Renal pelvis (tissue), 4 donors: ENCODE results near the gene NUDT14. TPM values are rescaled to one million over a fixed set of nuclear protein-coding genes. Genes with fewer than 3 reads are reported as not detected.

ENCODE experiments used
- DNase-seq: peaks from one replicate; pipeline ENCODE4 v3.0.0-alpha.2; 2013
- polyA plus RNA-seq, 3 donors: library from polyadenylated mRNA; unstranded; fragments of 120-200 nt; gene quantifications; one replicate each; pipeline ENCODE4 v1.2.1, GENCODE V29; 2013; ENCODE audit not compliant: insufficient read length in 3 of 3

Gene NUDT14
- polyA plus RNA-seq, 3 donors = 36.6 to 44.0 (median 38.1) TPM

DNA sequence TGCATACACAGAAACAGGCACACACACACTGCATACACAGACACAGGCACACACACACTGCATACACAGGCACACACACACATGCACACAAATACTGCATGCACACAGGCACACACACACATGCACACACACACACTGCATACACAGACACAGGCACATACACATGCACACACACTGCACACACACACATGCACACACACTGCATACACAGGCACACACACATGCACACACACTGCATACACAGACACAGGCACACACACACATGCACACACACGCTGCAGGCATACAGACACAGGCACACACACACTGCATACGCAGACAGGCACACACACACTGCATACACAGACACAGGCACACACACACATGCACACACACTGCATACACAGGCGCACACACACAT is 34.5 kb upstream of the NUDT14 start:
- no peak for DNase-seq

DNA sequence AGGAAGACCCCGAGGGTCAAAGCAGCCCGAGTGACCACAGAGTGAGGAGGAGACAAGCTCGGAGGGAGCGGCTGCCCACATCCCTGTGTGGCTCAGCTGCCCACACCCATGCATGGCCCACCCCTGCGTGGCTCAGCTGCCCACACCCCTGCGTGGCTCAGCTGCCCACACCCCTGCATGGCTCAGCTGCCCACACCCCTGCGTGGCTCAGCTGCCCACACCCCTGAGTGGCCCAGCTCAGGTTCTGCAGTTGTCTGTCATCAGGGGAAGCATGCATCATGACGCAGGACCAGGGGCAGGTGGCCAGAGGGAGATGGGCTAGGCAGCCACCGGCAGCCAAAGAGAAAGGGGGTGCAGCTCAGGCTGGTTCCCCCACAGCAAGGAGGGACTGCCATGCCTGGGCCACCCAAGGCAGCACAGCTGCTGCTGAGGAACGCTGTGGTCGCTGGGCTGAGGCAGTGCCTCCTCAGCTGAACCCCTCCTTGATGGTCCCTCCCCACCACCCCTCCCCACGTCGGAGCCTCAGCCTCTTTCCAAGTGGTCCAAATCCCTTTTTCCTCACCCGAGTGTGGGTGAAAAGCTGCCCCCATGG is 33.3 kb upstream of the NUDT14 start:
- no peak for DNase-seq

DNA sequence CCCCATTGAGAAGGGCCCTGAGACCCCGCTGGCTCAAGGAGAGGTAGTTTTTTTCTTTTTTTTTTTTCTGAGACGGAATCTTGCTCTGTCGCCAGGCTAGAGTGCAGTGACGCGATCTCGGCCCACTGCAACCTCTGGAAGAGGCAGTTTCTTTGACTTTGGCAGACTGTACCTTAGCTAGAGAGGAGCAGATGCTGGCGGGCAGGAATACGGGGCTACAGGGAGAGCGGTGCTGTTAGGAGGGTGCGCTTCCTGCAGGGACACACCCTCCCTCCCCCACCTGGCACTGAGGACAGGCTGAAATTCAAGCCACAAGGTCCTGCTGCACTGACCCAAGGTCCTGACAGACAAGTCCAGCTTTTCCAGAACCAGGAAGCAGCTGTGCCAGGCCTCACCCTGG is 32.2 kb upstream of the NUDT14 start:
- DNase-seq = no peak

DNA sequence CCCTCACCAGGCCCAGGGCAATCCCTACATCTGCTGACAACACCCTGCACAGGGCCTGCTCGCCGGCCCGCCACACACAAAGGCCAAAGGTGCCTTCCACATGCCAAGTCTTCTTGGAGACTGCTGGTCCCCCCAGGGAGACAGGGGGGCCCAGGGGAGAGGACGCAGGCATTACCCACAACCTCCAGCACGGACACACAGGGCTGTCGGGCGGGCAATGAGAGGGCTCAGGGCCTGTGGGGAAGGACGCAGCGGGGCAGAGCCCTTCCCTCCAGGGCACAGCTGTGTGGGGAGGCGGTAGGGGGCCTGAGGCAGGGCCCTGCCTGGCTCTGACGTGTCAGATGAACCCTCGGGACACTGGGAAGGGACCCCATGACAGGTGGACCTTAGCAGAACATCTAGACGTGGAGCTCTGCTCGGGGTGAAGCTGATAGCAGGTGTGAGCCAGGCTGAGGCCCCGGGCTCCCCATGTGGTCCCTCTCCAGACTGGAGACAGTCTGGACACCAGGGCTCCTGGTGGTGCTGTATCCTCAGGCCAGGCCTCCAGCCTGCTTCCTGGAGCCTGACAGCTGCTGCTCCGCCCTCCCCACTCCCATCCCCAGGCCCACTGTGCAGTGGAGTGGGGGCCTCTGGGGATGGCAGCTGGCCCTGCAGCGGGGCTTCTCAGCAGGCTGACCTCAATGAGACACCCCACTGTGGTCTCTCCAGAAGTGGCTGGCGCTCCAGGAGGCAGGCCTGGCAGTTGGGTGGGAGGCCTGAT is 31.6 kb upstream of the NUDT14 start:
- no peak for DNase-seq

DNA sequence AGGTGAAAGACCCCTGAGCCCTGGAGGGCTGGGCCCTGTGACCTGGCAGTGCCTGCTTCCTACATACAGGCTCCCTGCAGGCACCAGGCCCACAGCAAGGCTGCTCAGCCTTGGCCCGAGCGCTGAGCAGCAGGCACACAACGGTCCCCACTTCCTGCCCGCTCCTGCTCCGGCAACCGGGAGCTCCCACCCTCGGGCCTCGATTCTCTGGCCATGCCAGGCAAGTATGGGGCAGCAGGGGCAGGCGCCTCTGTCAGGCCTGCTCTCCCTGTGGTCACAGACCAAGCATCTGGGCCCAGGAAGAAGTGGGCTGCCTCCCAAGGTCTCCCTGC is 30.6 kb upstream of the NUDT14 start:
- DNase-seq = no peak

DNA sequence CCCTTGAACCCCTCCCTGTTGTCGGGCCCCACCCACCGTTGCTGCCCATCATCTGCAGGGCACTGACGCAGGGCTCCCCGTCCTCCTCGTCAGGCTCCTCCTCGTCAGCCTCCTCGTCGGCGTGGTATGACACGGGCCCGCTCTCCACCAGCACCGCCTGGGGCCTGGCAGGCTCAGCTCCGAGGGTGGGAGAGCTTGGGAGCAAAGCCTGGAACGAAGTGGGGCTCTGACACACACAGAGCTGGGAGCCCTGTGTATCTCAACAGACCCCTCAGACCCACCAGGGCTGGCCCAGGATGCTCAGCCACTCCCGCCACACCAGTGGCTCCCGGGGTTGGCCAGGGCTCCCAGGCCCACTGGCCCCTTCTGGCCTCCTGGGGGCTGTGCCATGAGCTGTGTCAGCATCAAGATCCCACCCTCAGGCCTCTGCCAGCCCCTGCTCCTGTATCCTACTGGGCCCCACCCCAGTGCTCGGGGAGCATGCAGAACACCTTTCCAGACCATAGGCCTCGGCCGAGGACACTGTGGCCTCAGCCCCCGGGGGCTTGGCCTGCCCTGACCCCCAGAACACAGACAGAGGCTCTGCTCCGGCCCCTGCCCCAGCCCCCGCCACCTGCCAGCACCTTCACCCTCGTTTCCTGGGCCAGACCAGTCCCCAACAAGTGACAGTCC is 30.1 kb upstream of the NUDT14 start:
- DNase-seq = no peak

DNA sequence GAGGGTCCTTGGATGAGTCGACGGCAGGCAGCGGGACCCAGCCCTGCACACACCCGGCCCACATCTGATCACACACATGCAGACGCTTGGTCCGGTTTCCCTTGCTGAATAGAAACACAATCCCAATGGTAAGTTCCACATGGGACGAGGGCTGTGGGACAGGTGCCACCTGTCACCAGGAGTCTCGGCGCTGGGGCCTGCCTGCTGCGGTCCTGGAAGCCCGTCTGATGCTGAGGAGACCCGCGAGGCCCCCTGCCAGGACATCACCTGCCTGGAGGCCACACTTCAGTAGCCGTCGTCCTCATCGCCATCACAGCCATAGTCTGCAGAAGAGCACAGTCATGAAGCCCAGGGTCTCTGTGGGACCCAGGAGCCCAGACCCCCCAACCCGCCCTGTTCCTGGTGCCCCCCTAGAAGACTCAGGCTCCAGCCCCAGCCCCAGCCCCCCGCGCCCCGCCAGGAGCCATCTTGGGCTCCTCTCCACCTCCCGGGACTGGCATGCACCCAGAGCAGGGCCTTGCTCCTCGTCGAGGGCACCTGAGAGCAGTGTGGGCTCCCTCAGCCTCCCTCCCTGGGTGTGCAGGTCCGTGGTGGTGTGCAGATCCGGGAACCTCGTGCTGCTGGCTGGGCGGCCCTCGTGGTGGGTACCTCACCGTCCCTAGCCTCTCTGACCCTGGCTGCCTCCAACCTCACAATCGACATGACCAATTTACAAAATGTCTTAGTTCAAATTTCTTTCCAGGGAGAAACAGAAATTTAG is 29.3 kb upstream of the NUDT14 start:
- no peak for DNase-seq

DNA sequence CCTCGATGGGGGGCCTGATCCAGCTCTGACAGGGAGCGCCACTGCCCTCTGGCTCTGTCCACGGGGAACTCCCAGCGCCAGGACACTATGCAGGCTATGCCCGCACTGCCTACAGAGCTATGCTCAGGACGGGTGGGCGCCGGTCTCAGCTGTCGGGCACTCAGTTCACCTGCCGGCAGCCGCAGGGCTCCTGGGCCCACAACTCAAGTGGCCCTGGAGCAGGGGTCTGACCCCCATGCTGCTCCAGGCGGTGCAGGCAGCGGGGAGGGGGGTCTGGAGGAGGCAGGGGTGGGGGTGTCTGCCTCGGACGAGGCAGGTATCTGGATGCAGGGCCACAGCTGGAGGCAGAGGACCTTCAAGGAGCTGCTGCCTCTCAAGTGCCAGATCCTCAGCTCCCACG is 28.5 kb upstream of the NUDT14 start:
- no peak for DNase-seq

DNA sequence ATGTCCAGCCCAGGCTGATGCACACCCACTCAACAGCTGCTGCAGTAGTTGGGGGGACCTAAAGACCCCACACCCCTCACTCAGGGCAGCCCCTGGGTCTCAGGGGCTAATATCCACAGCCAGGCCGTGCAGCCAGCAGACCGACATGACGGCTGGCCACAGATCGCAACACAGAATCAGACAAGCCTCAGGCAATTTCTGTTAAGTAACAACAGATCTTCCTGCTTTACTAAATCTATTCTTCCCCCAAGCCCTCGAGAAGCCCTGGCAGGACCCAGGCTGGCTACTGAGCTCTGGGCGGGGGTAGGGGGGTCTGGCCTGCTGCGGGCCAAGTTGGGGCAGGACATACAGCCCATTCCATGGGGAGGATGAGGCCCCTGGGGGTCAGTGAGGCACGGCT is 28.0 kb upstream of the NUDT14 start:
- DNase-seq = no peak

DNA sequence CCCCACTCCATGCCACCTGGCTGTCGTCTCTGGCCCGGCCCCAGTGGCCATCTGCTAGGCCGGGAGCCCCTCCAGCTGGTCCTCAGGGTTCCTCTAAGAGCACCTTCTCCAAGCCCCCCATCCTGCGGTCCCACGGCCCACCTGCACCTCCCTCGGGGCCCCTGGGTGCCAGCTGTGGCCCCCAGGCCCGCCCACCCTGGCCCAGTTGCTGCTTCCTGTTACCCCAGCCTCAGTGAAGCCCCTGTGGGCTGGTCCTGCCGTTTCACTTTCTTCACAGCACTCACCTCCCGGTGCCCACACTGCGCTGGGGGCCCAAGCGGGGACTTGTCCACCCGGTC is 27.6 kb upstream of the NUDT14 start:
- DNase-seq = no peak

DNA sequence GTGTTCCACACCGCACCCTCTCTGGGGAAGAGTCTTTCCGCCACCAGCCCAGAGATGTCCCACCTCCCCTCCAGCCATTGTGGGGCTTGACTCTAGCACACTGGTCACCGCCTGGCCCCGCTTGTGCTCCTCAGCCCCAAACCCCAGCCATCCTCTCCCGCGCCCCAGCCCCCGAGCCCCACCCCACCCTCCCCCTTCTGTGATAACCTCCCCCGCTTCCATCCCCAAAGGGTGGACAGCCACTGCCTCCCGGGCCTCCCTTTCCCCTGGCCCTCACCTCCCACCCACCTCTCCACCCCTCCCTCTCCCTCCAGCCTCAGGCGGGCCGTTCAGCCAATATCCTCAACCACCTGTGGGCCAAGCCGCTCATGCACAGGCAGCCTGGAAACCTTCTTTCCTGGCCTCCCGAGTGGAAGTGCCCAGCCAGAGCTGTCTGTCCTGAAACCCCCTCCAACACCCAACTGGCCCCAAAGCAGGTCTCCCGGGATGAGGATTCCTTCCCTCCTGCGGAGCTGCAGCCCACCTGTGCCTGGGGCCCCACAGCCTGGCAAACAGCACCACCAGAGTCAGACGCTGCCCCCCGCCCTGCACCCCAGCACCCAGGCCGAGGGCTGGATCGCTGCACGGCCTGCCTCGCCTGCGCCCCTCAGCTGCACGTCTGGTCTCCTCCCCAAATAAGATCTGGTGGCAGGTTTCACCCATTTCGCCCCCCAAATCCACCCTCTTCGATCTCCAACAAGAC is 27.1 kb upstream of the NUDT14 start:
- DNase-seq = no peak

DNA sequence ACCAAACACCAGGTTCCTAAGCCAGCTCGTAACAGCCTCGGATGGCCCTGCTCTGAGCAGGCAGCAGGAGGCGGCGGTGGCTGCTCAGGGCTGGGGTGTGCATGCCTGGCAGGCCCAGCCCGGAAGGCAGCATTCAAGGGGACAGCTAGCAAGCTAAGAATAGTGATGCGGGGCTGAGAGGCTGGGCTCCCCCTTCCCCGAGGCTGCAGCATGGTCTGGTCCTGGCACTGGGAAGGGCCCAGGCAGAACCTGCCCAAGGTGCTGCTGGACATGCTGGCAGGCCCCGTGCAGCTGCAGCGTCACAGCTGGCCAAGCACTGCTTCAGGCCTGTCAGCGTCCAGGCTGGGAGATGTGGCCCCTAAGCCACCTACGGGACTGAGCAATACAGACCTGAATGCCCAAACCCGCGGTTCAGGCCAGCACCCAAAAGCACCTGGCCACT is 26.4 kb upstream of the NUDT14 start:
- no peak for DNase-seq

DNA sequence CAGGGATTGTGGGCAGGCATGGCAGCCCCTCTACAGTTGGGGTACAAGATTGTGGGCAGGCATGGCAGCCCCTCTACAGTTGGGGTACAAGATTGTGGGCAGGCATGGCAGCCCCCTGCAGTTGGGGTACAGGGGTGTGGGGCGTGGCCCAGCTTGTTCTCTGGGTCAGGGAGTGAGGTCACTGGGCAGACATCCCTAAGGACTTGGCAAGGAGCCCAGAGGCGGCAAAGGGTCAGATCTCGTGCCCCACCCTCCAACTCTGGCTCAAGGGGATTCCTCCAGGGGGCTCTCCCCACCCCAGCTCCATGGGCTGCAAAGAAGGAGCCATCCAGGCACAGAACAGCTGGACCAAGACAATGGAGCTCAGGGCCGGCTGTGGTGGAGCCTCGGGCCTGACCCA is 25.8 kb upstream of the NUDT14 start:
- DNase-seq = no peak

DNA sequence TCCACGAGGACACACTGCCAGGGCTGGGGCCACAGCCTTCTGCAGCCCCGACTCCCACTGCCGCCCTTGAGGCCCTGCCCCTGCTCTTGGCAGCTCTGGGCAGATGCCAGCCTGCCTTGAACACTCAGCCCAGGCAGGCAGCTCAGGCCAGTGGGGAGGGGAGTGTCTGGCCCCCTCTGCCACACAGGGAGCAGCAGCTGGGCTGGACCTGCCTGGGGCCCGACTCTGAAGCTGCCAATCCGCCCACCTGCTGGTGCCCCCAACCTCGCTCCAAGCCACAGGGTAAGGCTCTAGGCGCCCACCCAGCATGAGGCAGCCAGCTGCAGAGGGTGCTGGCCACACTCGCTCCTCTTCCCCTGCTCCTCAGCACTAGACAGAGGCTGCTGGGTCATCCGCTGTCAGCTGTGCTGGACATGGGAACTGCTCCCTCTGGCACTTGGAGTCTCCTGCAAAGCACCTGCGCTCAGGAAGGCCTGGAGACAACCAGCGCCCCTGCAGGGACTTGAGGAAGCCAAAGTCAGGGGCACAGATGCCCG is 24.6 kb upstream of the NUDT14 start:
- DNase-seq = no peak

DNA sequence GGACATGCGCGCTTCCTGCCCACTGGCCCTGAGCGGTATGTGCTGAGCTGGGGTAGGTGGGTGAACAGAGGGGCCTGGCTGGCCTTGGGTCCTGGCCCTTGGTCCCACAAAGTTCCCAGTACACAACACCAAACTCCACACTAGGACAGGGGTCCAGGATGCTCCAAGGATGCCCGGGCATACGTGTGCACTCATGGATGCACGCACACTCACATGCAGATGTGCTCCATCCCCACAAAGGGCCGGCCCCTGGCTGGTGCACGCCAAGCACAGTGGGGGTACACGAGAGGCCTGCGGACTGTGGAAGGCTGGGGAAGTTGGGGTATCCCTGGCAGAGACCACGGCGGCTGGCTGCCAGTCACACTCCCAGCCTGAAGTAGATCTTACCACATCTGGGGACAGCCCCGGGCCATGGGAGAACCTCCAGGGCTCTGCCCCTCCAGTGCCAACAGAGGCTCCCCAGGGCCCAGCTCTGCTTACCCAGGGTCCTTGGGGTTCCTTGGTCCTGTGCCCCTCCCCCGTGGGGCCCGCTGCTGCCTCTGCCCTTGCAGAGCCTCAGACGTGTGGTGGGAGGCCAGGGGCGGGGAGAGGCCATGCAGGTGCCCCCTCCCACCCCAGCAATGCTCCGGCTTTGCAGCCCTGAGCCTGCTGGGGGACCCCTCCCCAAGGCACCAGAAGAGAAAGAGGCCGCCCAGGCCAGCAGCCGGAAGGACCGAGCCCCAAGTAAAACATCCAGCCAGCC is 24.0 kb upstream of the NUDT14 start:
- no peak for DNase-seq

DNA sequence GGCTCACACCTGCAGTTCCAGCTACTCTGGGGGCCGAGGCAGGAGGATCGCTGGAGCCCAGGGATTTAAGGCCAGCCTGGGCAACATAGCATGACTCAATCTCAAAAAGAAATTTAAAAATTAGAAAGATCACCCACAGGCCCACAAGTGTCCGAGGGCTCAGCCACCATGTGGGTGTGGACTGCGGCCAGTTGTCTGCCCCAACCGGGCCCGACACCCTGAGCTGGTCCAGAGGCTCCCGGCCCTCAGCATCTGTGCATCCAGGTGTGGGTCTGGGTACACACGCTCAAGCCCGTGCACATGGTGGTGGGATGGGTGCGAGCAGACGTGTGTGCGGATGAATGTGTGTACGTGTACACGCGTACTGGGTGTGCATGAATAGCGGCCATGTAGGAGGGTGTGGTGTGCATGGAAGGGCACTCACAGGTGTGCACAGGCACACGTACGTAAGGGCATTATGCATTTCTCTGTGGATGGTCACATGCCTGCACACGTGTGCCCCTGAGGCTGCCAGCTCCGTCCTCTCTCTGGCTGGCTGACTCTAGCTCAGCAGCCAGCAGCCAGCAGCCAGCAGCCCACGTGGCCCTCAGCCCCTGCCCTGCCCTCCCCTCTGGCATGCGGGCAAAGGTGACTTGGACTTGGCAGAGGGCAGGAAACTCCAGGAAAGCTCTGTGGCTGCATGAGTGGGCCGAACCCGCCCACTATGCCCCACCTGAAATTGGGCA is 23.3 kb upstream of the NUDT14 start:
- DNase-seq = no peak

DNA sequence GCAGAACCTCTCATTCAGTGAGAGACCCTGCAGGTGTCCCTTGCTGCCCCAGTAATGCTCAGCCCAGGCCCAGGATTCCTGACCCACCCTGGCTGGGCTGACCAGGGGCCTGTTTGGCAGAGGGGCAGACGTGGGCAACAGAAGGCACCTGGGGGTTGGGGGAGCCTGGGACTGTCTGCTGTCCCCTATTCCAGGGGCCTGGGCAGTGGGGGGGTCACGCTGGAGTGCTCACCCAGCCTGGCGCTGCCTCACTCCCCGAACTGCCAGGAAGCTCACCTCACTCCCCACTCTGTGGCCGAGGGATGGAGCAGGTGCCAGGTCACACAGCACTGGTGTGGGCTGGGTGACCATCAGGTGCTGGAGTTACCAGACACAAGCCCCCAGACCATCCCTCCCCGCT is 22.6 kb upstream of the NUDT14 start:
- DNase-seq = no peak

DNA sequence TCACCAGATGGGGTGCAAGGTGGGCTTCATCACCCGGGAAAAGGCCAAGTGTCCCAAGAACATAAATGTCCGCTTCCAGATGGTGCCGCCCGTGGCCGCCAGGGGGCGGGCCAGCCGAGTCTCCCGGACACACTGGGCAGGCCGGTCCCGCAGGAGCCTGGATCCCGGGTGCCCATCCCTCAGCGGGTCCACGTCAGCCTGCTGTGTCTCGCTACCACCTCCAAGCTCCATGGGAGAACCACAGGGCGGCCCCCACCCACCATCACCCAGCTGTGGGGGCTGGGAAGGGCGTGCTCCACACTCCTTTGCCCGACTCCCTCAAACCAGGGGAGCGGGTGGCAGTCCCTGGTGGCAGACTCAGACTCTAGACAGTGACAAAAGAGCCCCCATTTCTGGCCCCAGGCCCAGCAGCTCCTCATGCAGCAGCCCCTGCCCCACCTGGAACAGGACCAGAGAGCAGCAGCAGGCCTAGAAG is 22.0 kb upstream of the NUDT14 start:
- DNase-seq = no peak

DNA sequence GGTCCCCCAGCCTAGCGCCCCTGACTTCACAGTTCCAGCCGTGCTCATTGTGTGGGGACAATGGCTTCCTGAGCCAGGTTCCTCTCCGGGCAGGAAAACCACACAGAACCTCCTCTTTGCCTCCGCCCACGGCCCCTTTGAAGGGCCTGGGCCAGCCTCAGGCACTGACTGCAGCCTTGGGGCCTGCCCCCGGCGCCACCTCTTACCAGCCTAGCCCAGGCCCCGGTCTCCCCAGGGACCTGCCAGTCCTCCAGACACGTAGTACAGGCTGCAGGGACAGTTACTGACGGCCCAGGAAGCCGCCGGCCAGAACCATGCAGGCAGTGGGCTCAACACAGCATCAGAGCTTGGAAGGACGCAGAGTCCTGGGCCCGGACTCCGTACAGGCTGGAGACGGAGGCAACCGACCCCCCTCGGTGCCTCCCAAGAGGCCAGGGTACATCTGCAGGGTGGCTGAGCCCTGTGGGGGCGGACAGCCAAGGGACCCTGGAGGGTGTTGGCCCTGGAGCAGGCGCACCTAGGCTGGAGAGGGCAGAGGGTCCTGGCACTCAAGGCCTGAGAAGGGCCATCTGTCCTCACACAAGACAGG is 20.9 kb upstream of the NUDT14 start:
- no peak for DNase-seq
